Daoy (cell line): ENCODE measurements around the gene DENND4C. TPM values are rescaled to one million over a fixed set of nuclear protein-coding genes. Genes with fewer than 3 reads are reported as not detected.
"Not testable (repeated sequence)": the region's sequence is repeated elsewhere in the genome, so short reads cannot be mapped to it uniquely, and the experiment has no call there.

Experiments used
- DNase-seq: peaks from one replicate; pipeline ENCODE4 v3.0.0-alpha.2; 2015; ENCODE audit warnings: low read depth
- total RNA-seq: library from RNA; depleted of rRNA; stranded (reverse); fragments of >200 nt; shearing (Covaris generic); gene quantifications from 2 replicates; pipeline ENCODE4 v1.2.3, GENCODE V29; 2014

The DENND4C gene
- total RNA-seq, 1 experiment from 2014 or later: 10.5 TPM

GRCh38 chr9:19224563-19224962 lies 5.9 kb upstream of the DENND4C start:
- DNase-seq: no peak

DNA sequence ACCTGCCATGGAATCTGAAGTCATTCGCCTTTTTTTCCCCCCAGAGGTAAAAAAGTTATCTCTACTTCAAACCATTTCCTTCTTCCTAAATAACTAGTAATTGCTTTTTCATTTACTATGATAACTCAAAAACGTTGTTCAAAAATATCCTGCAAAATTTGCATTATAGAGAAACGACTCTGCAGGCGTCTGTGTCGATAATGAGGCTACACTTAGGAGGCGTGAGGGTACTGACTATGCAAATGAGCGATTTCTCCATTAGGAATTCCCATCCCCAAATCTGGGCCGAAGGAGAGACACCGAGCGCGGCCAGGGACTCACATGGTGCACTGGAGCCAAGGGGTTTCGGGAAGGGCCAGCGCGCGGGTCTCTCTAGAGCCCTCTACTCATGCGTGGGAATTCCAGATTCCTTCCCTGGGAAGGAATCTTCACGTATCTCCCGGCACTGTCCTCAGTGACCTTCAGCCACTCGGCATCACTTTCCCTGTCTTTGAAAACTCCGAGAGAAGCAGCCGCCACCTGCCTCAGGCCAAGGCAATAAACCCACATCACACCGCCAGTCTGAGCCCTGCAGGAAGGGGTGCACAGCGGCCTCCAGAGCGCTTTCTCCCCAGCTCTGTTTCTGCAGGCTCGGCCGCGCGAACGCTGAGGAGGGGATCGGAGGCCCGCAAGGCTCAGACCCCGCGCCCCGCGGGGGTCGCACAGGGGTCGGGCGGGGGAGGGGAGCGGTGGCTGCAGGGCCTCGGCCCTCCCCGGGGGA lies 718 bp upstream of the DENND4C start:
- peak; percentile 46 for DNase-seq

GRCh38 chr9:19231126-19231903 lies 822 bp downstream of the DENND4C start:
- peak; percentile 7 for DNase-seq

- DNase-seq: no peak
Observed at GRCh38 chr9:19231904-19232822, 1.7 kb downstream of the DENND4C start.

DNA sequence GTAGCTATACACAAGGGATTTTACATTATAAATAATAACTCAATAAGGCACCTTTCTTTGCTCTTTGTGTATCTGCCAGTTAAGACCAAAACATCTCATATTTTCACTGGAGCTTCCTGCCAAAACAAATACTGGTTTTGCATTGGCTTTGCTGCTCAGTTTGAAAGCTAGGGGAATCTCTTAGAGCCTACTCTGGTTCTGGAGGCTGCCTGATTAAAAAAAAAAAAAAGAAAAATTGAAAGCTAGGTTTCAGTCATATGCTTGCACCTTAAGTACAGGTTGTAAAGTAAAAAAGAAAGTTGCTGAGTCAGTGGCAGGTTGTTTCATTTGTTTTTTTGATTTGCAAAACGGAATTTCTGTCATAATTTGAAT lies 2.3 kb downstream of the DENND4C start:
- DNase-seq: no peak

DNA sequence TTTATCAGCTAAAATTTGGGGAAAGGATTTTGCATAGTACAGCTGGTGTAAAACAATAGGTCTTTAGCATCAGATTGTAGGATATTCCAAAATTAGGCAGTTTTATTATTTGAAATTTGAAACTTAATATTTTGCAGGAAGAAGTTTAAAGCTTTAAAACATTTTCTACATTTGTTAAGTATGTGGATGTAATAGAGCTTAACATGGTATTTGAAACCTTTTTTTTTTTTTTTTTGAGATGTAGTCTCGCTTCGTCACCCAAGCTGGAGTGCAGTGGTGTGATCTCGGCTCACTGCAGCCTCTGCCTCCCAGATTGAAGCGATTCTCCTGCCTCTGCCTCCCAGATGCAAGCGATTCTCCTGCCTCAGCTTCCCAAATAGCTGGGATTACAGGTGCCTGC lies 2.9 kb downstream of the DENND4C start:
- no peak for DNase-seq

DNA sequence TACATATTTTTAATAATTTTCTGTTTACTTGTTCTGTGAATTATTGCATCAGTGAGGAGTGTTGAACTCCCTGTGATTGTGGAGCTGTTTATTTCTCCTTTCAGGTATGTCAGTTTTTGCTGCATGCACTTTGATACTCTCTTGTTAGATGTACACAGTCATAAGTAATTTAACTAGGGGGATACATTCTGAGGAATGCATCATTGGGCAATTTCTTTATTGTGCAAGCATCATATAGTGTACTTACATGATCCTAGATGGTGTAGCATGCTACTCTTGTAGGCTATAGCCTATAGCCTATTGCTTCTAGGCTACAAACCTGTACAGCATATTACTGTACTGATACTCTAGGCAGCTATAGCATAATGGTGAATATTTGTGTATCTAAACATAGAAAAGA lies 9.5 kb downstream of the DENND4C start:
- no peak for DNase-seq

DNA sequence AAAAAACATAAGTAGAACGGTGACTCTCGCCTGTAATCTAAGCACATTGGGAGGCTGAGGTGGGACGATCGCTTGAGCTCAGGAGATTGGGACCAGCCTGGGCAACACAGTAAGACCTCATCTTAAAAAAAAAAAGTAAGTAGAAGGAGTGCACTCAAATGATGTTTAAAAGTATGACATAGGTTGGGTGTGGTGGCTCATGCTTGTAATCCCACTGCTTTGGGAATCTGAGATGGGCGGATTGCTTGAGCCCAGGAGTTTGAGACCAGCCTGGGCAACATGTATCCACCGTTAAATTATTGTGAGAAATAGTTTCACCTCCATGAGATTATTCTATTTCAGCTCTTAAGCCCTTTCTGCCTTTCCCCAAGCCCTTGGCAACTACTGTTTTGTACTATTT lies 11.2 kb downstream of the DENND4C start:
- no peak for DNase-seq

DNA sequence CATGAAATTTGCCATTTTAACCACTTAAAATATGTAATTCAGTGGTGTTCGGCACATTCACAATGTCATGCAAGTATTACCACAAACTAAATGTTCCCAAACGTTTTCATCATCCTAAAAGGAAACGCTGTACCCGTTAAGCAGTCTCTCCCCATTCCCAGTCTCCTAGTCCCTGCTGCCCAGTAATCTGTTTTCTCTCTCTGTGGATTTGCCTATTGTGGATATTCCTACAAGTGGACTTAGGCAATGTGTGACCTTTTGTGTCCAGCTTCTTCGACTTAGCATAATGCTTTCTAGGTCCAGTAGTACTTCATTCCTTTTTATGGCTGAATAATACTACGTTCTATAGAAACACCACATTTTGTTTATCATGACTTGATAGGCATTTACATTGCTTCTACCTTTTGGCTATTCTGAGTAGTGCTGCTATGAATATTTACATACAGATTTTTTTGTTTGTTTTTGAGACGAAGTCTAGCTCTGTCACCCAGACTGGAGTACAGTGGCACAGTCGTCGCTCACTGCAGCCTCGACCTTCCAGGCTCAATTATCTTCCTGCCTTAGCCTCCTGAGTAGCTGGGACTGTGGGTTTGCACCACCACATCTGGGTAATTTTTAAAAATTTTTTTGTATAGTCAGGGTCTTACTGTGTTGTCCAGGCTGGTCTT lies 13.0 kb downstream of the DENND4C start:
- no peak for DNase-seq

GRCh38 chr9:19246891-19247290 lies 16.4 kb downstream of the DENND4C start:
- no peak for DNase-seq

DNA sequence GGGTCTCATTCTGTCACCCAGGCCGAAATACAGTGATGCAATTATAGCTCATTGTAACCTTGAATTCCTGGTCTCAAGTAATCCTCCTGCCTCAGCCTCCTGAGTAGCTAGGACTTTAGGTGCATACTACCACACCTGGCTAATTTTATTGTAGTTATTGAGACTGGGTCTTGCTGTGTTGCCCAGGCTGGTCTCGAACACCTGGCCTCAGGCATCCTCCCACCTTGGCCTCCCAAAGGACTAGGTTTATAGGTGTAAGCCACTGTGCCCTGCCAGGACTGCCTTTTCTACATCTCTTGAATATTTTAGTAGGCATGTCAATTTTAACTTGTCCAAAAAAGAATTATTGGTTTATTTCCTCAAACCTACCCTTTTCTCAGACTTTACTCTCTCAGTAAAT lies 16.9 kb downstream of the DENND4C start:
- no peak for DNase-seq

DNA sequence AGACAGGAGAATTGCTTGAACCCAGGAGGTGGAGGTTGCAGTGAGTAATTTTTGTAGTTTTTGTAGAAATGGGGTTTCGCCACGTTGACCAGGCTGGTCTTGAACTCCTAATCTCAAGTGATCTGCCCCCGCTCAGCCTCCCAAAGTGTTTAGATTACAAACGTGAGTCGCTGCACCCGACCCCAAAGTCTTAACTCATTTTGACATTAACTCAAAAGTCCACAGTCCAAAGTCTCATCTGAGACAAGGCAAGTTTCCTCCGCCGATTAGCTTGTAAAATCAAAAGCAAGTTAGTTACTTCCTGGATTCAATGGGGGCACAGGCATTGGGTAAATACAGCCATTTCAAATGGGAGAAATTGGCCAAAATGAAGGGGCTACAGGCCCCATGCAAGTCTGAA lies 19.9 kb downstream of the DENND4C start:
- DNase-seq: not testable (repeated sequence)

GRCh38 chr9:19251203-19251602 lies 20.7 kb downstream of the DENND4C start:
- not testable (repeated sequence) for DNase-seq

- not testable (repeated sequence) for DNase-seq
Observed at GRCh38 chr9:19251622-19252021, 21.1 kb downstream of the DENND4C start.

DNA sequence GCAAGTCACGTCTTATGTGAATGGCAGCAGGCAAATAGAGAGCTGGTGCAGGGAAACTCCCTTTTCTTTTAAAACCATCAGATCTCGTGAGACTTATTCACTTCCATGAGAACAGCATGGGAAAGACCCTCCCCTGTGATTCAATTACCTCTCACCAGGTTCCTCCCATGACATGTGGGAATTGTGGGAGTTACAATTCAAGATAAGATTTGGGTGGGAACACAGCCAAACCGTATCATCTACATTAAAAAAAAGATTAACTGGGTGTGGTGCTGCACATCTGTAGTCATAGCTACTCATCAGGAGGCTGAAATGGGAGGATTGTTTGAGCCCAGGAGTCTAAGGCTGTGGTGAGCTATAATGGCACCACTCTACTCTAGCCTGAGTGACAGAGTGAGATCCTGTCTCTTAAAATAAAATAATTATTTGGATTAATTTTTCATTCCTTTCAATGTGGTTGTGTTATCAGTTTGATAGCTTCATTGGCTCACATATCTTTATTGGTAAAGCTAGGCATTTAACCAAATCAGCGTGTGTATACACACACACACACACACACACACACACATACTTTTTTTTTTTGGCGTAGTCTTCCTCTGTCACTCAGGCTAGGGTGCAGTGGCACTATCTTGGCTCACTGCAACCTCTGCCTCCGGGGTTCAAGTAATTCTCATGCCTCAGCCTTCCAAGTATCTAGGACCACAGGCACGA lies 21.8 kb downstream of the DENND4C start:
- peak; percentile 3 for DNase-seq

GRCh38 chr9:19252885-19253219 lies 22.4 kb downstream of the DENND4C start:
- DNase-seq: no peak

- no peak for DNase-seq
Observed at GRCh38 chr9:19255112-19255511, 24.6 kb downstream of the DENND4C start.

- no peak for DNase-seq
Observed at GRCh38 chr9:19255821-19256220, 25.3 kb downstream of the DENND4C start.

DNA sequence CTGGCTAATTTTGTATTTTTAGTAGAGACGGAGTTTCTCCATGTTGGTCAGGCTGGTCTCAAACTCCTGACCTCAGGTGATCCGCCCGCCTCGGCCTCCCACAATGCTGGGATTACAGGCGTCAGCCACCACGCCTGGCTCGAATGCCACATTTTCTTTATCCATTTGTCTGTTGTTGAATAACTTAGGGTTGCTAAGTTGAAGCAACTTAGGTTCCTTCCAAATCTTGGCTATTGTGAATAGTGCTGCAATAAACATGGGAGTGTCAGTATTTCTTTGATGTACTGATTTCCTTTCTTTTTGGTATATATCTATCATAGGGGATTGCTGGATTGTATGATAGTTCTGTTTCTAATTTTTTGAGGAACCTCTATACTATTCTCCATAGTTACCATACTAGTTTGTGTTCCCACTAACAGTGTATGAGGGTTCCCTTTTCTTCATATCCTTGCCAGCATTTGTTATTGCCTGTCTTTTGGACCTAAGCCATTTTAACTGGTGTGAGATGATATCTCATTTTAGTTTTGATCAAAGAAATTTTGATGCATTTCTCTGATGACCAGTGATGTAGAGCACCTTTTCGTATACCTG lies 29.3 kb downstream of the DENND4C start:
- DNase-seq: not testable (repeated sequence)

GRCh38 chr9:19265602-19266001 lies 35.1 kb downstream of the DENND4C start:
- DNase-seq: not testable (repeated sequence)
